Measurements from ENCODE around the gene ETFB.

GRCh38 chr19:51330366-51330765 lies 35.8 kb downstream of the ETFB start:
- TF ChIP-seq EZH2phosphoT487 (IDR thresholded peaks at IDR 0.05; ENCODE audit: borderline replicate concordance, low read length) (no peak), CTCF (IDR thresholded peaks at IDR 0.05; ENCODE audit: low read depth, low read length, poor library complexity, severe bottlenecking) (no peak)
